ENCODE data around the gene NTF4.

DNA sequence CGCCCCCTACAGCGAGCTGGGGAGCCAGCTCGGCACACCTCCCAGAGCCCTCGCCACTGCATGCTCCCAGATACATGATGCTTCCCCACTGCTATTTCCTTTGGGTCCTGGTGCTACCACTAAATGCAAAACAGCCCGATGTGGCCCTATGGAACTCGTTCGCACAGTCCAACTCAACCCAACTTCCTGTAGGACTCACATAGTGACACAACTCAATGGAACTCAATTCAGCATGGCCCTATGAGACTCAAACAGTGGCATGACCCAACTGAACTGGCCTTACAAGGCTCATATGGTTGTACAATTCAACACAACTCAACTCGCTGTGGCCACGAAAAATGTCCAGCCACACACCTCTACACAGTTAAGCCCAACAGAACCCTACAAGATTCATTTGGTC is 4.4 kb upstream of the NTF4 start:
- TF ChIP-seq ELF4 (IDR thresholded peaks at IDR 0.05) (no peak), BHLHE40 (IDR thresholded peaks at IDR 0.05; ENCODE audit: borderline replicate concordance) (no peak), TARDBP (IDR thresholded peaks at IDR 0.05) (no peak), LEF1 (IDR thresholded peaks at IDR 0.05; ENCODE audit: borderline replicate concordance) (no peak), NFRKB (IDR thresholded peaks at IDR 0.05) (no peak), SP1 (IDR thresholded peaks at IDR 0.05) (no peak), FOXA1 (IDR thresholded peaks at IDR 0.05) (no peak)
